ENCODE data around the gene UROS.
A peak's percentile ranks its signal among the peaks of the same experiment; 100 is the strongest.

Gene UROS

DNA sequence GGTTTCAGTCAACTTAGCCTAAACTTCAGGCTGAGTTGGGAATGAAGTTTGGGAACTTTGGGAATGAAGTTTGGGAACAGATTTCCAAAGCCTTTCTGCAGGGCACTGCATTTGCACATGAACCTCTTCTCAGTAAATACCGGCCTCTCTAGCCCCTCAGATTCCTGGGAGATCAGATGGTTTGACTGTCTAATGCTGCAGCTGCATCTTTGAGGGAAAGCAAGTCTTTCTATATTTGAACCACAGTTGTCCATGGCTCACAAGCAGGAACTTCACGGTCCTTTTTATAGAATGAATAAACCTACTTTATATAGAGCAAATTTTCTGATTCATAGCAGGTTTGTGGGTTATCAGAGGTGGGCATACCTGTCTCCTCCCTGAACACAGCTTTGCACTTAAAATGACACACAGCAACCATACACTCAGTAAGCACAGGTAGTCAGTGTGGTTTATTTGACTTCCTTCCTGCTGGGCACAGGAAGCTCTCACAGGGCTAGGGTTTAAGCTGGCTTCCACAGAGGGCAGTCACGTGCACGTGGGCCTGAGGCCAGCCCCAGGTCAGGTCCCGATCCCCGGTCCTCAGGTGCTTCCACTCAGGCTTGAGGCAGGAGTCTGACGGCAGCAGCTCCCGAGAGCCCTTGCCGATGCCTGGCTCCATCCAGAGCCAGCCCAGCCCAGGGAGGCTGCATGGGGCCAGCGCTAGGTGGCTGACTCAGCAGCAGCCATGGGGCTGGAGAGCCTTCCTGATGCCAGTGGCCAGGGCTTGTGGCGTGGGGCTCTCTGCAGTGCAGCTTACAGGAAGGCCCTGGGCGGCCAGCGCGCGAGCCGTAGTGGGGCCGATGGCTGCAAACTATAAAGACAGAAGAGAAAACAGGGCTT is 34.7 kb downstream of the UROS start:
- DNase-seq (ENCODE audit: low spot score), result peak; percentile 32

DNA sequence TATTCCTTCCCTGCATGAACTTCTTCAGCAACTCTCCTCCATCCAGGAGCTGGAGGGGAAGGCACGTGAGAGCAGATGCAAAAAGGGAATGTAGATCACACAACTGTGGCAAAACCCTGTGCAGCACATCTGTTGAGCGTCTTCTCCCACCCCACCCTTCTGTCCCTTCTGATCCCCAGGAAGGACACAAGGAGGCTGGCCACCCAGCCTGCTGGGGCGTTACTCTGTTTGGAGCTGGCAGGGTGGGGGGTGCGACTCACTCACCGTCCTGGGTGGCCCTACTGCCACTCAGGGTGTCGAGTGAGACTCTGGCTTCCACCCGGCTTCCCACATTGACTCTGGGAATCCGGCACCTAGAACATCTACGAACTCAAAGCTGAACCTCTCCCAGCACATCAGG is 37.3 kb downstream of the UROS start:
- no peak for DNase-seq (ENCODE audit: low spot score)

DNA sequence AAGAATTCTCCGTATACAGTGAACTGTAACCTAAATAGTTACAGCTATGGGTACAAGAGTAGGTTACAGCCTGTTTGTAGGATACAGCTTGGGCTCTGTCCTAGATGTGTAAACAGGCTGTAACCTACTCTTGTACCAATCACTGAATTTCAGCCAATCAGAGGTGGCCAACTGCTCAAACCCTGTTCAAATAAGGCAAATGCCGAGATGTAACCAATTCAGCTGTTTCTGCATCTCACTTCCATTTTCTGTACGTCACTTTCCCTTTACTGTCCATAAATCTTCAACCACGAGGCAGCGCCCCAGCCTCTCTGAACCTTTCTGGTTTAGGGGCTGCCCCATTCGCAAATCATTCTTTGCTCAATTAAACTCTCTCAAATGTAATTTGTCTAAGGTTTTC is 39.1 kb downstream of the UROS start:
- no peak for DNase-seq (ENCODE audit: low spot score)

DNA sequence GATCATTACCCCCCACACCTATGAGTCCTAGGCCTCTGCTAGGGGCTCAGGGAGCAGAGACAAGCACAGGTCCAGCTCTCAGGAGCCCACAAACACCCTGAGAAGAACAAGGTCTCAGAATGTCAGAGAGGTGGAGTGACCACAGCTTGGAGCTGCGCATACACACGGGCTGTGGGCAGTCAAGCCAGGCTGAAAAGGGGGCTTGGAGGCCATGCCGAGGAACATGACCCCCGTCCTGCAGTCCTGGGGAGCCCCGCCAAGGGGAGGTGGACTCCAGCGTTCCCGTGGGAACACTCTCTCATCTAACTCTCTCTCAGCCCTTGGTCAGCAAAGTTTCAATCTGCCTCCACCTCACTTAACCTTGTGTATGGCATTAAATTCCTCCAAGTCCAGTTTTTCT is 39.6 kb downstream of the UROS start:
- DNase-seq (ENCODE audit: low spot score), result no peak

DNA sequence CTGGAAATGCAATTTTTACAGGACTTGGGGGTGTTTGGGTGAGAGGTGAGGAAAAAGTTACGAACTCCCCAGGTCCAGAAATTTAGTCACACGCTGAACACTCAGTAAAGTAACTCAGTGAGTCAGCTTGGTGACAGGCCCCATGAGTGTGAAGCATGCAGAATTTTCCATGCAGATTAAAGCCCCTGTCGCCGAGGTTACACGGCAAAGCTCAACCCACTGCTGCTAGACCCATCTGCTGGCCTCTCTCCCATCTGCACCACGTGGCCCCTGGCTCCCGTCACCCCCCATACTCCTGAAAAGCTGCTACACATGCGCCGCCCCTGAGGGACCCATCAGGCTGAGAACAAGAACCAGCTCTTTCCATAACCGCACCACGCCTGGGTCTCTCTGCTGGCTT is 40.4 kb downstream of the UROS start:
- DNase-seq (ENCODE audit: low spot score), result peak; percentile 10

DNA sequence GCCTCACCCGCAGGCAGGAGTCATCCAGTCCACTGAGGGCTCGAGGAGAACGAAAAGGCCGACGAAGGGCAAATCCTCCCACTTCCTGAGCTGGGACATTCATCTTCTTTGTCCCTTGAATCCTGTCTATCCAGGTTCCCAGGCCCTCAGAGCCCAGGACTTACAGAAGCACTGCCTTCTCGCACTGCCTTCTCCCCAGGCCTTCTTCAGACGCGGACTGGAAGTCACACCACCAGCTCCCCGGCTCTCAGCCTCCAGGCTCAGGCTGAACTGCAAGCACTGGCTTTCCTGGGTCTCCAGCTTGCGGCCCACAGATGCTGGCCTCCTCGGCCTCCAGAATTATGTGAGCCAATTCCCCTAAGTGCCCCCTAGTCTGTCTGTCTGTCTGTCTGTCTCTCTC is 41.0 kb downstream of the UROS start:
- DNase-seq (ENCODE audit: low spot score), result no peak

DNA sequence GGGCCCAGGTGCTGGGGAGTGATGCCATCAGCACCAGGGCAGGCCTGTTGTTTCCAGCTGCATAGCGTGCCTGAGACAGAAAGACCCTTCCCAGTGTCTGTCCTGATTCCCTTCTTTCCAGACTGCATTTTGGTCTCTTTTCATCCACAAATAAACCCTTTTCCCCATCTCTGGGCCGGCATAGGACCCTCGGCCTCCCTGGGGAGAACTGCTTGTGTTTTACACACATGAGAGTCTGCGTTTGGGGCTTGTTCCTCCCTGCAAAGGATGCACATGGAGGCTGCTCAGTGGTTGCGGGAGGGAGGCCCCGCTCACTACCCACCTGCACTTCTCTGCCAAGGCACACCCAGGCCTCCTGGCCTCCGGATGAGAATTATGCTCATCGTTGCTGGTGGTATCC is 41.7 kb downstream of the UROS start:
- DNase-seq (ENCODE audit: low spot score), result no peak

DNA sequence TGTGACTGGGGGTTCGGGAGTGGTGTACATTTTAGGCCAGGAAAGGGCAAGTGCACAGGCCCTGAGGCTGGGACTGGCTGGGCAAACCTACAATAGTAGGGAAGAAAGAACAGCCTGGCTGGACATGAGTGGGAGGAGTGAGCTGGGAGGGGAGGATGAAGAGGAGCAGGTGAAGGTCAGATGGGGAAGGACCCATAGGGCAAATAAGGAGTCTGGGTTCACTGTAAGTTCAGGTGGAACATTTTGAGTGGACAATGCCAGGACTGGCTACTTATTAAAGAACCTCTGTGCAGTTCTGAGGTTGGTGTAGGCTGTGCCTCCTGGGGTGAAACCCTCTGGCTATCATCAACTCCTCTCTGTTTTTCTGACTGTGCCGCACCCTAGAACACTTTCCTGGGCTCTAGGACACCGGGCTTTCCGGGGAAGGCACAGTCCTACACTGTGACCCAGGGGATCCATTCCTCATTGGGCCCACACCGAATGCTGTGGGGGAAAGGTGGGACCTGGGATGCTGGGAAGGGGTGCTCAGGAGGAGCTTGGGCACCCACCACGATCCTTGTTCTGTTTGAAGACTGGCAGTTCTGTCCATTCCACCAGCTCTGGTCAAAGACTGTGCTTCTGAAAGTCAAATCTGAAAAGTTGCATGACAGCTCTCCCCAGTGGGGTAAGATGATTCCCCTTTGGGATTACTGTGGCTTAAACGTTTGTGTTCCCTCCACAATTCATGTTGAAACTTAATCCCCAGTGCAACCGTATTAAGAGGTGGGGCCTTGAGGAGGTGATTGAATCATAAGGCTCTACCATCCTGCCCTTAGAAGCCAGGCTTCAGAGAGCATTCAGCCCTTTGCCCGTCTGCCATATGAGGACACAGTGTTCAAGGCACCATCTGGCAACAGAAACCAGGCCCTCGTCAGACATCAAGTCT is 43.4 kb downstream of the UROS start:
- no peak for DNase-seq (ENCODE audit: low spot score)

DNA sequence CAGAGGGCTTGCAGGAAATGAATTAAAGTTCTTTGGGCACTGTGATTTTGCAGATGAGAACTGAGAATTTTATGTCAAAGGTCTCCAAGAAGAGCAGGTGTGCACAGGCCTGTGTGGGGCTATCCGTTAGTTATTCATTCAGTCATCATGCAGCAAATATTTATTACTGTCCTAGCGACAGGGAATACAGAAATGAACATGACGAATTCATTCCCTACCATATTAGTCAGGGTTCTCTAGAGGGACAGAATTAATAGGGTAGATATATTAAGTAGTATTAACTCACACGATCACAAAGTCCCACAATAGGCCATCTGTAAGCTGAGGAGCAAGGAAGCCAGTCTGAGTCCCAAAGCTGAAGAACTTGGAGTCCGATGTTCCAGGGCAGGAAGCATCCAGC is 44.5 kb downstream of the UROS start:
- DNase-seq (ENCODE audit: low spot score), result no peak

DNA sequence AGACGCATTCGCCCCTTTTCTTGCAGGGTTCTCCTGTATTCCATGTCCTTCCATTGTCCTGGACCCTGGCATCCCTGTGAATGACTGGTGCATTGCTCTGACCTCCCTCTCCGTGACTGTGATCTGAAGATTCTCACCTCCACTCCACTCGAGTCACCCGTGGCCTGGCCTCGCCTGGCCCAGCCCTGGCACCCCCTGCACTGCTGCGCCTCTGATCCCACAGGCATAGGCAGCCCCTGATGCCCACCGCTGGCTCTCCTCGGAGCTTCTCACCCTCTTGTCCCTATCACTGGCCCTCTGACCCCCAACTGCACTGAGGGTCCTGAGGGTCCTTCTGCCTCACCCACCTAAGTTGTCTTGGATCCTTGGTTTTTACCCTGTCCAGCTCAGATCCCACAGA is 45.3 kb downstream of the UROS start:
- no peak for DNase-seq (ENCODE audit: low spot score)

DNA sequence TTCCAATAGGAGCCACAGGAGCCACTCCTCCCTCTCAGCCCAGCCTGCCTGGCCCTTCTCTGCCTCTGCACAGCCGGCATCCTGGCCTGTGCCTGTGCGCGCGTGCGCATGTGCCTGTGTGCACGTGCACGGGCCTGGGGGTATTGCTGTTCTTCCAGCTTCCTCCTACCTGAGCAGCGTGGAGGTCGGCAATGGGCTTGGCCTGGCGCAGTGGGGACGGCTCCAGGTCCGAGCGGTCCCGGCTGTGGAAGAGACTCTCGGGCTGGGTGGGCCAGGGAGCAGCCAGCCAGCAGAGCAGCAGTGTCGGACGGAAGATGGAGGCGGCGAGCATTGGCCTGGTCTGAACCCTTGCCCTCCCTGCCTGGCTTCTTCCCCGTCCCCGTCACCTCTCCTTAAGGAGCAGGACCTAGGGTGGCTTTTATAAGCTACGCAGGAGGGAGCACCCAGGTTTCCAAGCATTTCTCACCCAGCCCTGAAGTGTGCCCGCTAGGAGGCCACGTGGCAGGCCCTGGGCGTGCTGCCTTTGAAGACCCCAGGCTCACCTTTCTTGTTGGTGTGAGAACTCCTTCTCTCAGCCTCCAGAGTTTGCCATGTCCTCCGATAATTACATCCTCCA is 47.5 kb downstream of the UROS start, which contains the start of gene MMP21:
TSS of gene MMP21 (minus strand) at position 331 of the 616 bp plus-strand sequence. CDS start at position 331, 0 bp downstream.
- DNase-seq (ENCODE audit: low spot score), result no peak

DNA sequence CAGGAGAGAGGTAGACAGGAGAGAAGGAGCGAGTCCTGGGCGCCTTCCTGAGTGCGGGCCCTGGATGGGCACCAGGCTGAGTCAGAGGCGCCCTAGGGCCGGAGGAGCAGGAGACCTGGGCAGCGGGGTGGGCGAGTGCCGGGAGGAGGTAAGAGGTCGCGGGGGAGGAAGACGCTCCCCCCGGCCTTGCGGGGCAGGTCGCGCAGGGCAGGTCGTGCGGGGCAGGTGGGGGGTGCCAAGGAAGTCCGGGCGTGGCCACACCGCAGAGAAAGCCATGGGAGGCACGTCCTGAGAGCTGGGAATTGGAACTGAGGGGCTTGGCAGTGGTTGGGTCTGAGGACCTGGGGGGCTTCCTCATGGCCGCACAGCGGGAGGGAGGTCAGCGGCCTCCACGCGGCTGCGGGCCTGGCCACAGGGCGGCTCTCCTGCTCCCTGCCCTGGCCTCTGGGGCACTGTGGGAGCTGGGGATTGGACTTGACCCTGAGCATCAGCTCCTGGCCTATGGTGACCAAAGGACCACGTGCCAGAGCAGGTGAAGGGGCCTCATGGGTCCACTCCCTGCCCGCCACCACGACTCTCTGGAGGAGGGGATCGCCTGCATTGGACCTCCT is 48.4 kb downstream of the UROS start:
- no peak for DNase-seq (ENCODE audit: low spot score)

DNA sequence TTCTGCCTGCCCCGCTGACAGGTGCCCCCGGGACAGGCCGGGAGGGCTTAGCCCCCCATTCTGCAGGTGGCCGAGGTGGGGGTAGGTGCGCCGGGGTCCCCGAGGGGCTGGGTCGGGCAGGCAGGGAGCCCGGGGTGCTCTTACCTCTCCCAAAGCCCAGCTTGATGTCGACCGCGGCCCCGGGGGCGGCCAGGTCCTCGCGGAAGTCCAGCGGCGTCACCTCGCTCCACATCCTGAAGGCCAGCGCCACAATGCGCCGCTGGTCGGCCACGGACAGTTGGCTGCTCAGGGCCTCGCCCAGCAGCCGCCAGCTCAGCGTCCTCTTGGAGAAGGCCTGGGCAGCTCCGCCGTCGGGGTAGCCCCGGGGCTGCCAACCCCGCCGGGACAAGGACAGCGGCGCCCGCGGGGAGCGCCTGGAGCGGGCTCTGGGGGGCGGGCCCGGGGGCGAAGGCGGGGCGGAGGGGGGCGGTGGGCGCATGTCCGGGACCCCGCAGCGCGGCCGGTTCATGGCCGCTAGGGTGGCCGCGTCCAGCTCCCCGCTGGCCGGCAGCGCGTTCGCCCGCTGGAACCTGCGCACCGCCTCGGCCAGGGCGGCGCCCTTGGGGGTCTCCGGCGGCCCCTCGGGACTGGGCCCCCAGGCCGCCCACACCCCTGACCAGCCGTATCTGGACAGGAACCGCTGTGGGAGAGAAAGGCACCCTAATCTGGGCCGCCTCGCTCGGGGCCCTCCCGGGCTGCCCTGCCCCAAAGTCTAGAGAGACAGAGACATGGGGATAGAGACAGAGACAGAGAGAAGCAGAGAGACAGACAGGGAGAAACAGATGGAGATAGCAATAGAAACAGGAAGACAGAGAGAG is 49.1 kb downstream of the UROS start:
- DNase-seq (ENCODE audit: low spot score), result no peak

DNA sequence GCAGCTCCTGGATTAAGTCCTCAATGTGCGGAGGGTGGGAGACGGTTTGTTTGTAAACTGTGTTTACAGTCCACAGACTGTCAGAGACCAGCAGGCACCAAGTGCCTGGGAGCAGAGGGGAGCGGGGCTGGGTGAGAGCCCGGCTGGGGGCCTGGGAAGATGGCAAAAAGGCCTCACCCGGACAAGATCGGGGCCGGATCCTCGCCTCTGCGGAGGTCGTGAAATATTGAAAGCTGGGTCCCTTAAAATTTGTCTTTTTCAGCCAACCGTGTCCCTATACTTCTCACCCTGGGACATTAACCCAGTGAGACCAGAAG is 50.2 kb downstream of the UROS start:
- no peak for DNase-seq (ENCODE audit: low spot score)

DNA sequence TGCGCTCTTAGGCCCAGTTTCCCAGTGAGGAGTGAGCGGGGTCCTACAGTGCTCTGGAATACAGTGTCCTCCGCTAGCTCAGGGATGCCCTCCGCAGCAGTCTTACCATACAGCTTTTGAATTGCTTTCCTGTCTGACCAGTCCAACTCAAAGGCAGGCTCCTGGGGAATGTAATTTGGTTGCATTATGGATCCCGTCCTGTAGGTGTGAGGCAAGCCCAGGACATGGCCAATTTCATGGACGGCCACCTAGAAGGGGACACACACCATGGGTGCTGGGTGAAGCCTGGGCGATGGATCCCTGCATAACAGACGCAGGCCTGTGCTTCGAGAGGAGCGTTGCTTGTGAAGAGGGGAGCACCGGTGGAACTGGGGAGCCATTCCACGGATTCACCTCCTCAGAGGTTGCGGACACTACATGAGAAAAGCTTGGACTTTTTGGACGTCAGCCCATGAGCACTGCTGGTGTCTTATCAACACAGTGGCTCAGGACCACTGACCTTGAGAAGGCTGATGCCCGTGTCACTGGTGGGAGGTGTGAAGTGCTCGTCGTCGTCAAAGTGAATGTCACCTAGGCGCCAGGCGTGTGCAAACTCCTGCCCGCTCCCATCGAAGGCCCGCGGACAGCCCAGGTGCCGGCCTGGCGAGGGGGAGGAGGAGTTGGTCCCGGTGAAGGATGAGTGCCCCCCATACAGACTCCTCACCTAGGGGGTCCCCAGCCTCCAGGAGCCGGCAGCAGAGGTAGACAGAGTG is 50.8 kb downstream of the UROS start:
- no peak for DNase-seq (ENCODE audit: low spot score)

DNA sequence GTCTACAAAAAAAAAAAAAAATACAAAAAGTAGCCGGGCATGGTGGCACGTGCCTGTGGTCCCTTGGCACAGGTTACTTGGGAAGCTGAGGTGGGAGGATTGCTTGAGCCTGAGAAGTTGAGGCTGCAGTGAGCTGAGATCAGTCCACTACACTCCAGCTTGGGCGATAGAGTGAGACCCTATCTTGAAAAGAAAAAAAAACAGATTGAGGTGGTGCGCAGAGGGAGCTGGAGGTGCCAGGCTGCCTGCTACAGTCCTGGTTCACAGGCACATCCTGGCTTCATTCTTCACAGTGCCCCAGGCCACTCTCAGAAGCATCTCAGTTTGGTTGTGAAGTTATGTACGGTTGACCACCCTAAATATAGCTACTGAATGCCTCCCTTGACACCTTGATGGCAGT is 52.2 kb downstream of the UROS start:
- DNase-seq (ENCODE audit: low spot score), result no peak

DNA sequence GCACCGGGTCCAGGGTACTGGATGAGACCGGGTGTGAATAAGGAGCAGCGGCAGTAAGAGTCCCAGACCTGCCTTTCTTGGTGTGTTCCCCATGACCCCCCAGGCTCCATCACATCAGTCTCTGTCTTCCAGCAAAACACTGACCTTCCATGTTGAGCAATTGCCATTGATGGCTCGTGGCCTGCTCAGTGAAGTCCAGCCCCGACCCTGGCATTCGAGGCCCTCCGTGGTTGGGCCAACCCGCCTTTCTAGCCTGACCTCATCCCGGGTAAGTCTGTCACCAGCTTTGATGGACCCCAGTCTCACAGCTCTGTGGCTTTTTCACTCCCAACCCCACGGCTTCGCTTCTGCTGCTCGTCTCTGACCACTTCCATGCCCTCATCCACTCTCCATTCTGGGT is 53.9 kb downstream of the UROS start:
- no peak for DNase-seq (ENCODE audit: low spot score)

DNA sequence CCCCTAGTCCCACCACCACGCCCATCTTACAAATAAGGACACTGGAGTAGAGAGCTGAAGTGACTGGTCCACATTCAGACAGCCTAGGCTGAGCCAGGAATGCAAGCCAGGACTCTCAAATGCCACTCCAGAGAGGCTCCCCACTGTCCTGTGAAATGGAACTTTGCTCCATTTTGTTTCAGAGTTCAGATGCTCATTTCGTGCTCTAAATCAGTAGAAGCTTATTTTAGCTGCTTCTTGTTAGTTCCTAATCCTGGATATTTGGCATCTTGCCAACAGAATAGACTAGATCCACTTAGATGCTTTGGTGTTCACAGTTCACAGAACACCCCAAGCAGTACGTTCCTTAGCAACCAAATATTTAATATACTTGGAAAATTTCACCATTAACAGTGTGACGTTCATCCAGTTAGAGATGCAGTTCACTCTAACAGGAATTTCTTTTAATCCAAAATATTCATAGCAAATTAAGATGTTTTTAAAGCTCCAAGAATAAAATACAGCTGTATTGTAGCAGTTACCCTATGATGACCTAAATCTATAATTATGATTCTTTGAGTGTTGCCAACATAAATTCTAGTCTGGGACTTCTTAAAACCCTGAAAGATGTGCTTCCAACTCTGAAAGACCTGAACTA is 54.7 kb downstream of the UROS start:
- peak; percentile 32 for DNase-seq (ENCODE audit: low spot score)

DNA sequence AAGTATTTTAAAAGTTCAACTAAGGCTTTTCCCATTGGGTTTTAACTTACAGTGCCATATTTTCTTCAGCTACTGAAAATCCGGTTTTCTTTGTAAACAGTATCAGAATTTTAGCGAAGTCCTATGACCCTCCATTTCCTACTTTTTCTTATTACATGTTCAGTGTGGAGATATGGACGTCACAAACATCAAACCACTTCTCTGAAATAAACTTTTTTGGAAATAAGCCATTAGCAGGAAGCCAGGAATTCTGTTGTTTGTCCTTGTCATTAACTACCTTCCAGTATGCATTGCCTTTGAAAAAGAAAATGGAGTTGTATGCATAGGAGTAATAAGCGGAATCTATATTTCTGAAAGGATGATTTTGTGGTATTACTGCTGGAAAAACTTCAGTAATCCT is 56.5 kb downstream of the UROS start:
- DNase-seq (ENCODE audit: low spot score), result no peak

DNA sequence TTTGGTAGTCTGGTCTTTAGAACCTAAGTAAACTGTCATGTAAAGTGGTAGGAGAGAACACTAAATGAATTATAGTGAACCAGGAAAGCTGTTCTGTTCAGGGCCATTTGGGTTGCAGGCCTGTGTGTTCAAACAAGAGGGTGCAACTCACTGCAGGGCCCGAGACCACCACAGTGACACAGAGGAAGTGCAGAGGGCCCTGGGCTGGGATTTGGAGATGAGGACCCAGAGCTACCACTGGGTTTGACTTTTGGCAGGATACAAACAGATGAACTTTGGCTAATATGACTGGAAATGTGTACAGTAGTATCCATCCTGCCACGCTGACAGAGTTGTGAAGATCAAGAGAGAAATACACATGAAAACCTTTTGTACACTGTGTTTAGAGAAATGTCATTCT is 57.2 kb downstream of the UROS start:
- DNase-seq (ENCODE audit: low spot score), result no peak
